Suprapubic skin (tissue), 3 donors: ENCODE data around the gene RAPGEFL1.

Experiments
- CTCF ChIP-seq, 2 donors: fragments of 200-600 bp in 1 of 2; fragments of 450-650 bp in 1 of 2; sonication (generic) in 1 of 2; IDR thresholded peaks; one replicate each; pipeline ENCODE4 v1.5.1; 2016 to 2019; ENCODE audit warnings: antibody characterized with exemption in 2 of 2, mild to moderate bottlenecking in 1 of 2, moderate library complexity in 1 of 2
- POLR2A ChIP-seq, 2 donors: fragments of 450-650 bp; IDR thresholded peaks; one replicate each; pipeline ENCODE4 v1.6.1; 2017; ENCODE audit warnings: antibody characterized with exemption in 2 of 2, mild to moderate bottlenecking in 2 of 2, moderate library complexity in 2 of 2

GRCh38 chr17:40194821-40195220 lies 17.6 kb downstream of the RAPGEFL1 start:
- TF ChIP-seq CTCF (IDR thresholded peaks at IDR 0.05) (no peak), POLR2A (IDR thresholded peaks at IDR 0.05) (no peak)
